SU-DHL-6 (cell line): ENCODE data around the gene NDUFC1.
A peak's percentile ranks its signal among the peaks of the same experiment; 100 is the strongest.

ENCODE experiments used
- H2AFZ ChIP-seq: fragments of 200-600 bp; sonication (generic); 2 replicates; pipeline ENCODE4 v1.6.1; 2014; ENCODE audit warnings: low read depth, mild to moderate bottlenecking, moderate library complexity, mixed read lengths, antibody characterized with exemption, low read length; ENCODE audit not compliant: severe bottlenecking
- H3F3A ChIP-seq: fragments of 200-600 bp; shearing (Covaris generic); 2 replicates; pipeline ENCODE4 v1.6.0; 2016; ENCODE audit warnings: antibody characterized with exemption, mild to moderate bottlenecking; ENCODE audit not compliant: insufficient read depth
- H3K27ac ChIP-seq: fragments of 200-600 bp; sonication (generic); 2 replicates; pipeline ENCODE4 v1.5.1; 2016; ENCODE audit warnings: low read depth, mild to moderate bottlenecking, low read length, moderate library complexity, mixed read lengths
- H3K27me3 ChIP-seq: fragments of 200-600 bp; sonication (generic), shearing (Covaris generic); 2 replicates; pipeline ENCODE4 v1.6.0; 2014; ENCODE audit warnings: mild to moderate bottlenecking, low read length
- H3K36me3 ChIP-seq: fragments of 200-600 bp; sonication (generic); 2 replicates; pipeline ENCODE4 v1.6.1; 2014; ENCODE audit warnings: mild to moderate bottlenecking, low read length, mixed read lengths
- H3K4me2 ChIP-seq: fragments of 300-600, 200-600 bp; shearing (Covaris generic), sonication (generic); 2 replicates; pipeline ENCODE4 v1.6.0; 2014; ENCODE audit warnings: low read length, low read depth, mild to moderate bottlenecking; ENCODE audit not compliant: poor library complexity, severe bottlenecking
- H3K4me3 ChIP-seq: fragments of 200-600 bp; sonication (generic); 2 replicates; pipeline ENCODE4 v1.5.1; 2014; ENCODE audit warnings: antibody characterized with exemption, low read length, mild to moderate bottlenecking, mixed read lengths; ENCODE audit not compliant: insufficient read depth, poor library complexity, severe bottlenecking
- H3K79me2 ChIP-seq: fragments of 200-600 bp; sonication (generic); 2 replicates; pipeline ENCODE4 v1.6.1; 2014; ENCODE audit warnings: mild to moderate bottlenecking, low read length, moderate library complexity; ENCODE audit not compliant: insufficient read depth
- H3K9ac ChIP-seq: fragments of 200-600 bp; sonication (generic); 2 replicates; pipeline ENCODE4 v1.7.0; 2014; ENCODE audit warnings: mild to moderate bottlenecking, low read length
- H3K9me2 ChIP-seq: fragments of 200-600 bp; sonication (generic); replicated peaks from 2 replicates; pipeline ENCODE4 v1.6.1; 2014; ENCODE audit warnings: low read length; ENCODE audit not compliant: insufficient read depth
- H3K9me3 ChIP-seq: fragments of 200-600 bp; sonication (generic); 2 replicates; pipeline ENCODE4 v1.6.1; 2014; ENCODE audit warnings: low read length, mixed read lengths; ENCODE audit not compliant: insufficient read depth
- H4K20me1 ChIP-seq: fragments of 200-600 bp; sonication (generic); 2 replicates; pipeline ENCODE4 v1.6.1; 2014; ENCODE audit warnings: low read depth, mild to moderate bottlenecking, antibody characterized with exemption, low read length, moderate library complexity, mixed read lengths
- CTCF ChIP-seq: fragments of 200-600 bp; sonication (generic); IDR thresholded peaks from one replicate; pipeline ENCODE4 v1.5.1; 2017; ENCODE audit warnings: antibody characterized with exemption, mild to moderate bottlenecking, low read length, moderate library complexity; ENCODE audit not compliant: insufficient read depth, poor library complexity, severe bottlenecking
- EZH2phosphoT487 ChIP-seq: fragments of 200-600 bp; sonication (generic), shearing (Covaris generic); conservative IDR thresholded peaks from 2 replicates; pipeline ENCODE4 v1.6.1; 2018; ENCODE audit warnings: mild to moderate bottlenecking, antibody characterized with exemption, low read length, moderate library complexity, mixed read lengths

NDUFC1 gene

GRCh38 chr4:139282721-139283075, 19.6 kb downstream of the NDUFC1 start:
- TF ChIP-seq EZH2phosphoT487 (no peak), CTCF (no peak)
- no peaks in the 10 kb centered on the region for H4K20me1 ChIP-seq
- no peak overlapping the region for H3K4me3 ChIP-seq
- H2AFZ ChIP-seq, result no peak overlapping the region
- H3F3A ChIP-seq, result no peaks in the 10 kb centered on the region
- H3K36me3 ChIP-seq, result no peaks in the 10 kb centered on the region
- no peak overlapping the region for H3K27ac ChIP-seq
- H3K9ac ChIP-seq, result no peak overlapping the region
- H3K27me3 ChIP-seq, result no peaks in the 10 kb centered on the region
- no peaks in the 10 kb centered on the region for H3K9me2 ChIP-seq
- H3K79me2 ChIP-seq, result no peaks in the 10 kb centered on the region
- no peaks in the 10 kb centered on the region for H3K9me3 ChIP-seq
- no peak overlapping the region for H3K4me2 ChIP-seq

GRCh38 chr4:139282065-139282720, 20.1 kb downstream of the NDUFC1 start:
- TF ChIP-seq EZH2phosphoT487 (no peak), CTCF (no peak)
- no peak overlapping the region for H3K4me3 ChIP-seq
- no peak overlapping the region for H3K9ac ChIP-seq
- no peaks in the 10 kb centered on the region for H3K9me2 ChIP-seq
- H4K20me1 ChIP-seq, result no peaks in the 10 kb centered on the region
- no peaks in the 10 kb centered on the region for H3K27me3 ChIP-seq
- no peak overlapping the region for H2AFZ ChIP-seq
- H3K36me3 ChIP-seq, result no peaks in the 10 kb centered on the region
- H3K9me3 ChIP-seq, result no peaks in the 10 kb centered on the region
- no peak overlapping the region for H3K27ac ChIP-seq
- no peak overlapping the region for H3K4me2 ChIP-seq
- H3K79me2 ChIP-seq, result no peaks in the 10 kb centered on the region
- no peaks in the 10 kb centered on the region for H3F3A ChIP-seq

GRCh38 chr4:139279760-139280620, 22.3 kb downstream of the NDUFC1 start, which contains the start of gene MGARP:
MGARP (minus strand) TSS chr4:139280225; CDS start chr4:139280158, 67 bp downstream.
- Histone ChIP-seq H3K9ac (no peak within 1 kb of the TSS), H3K4me2 (peak within 1 kb of the TSS; percentile 34), H3K27me3 (no peaks in the 10 kb centered on the region), H3K79me2 (no peaks in the 10 kb centered on the region), H3F3A (no peaks in the 10 kb centered on the region), H2AFZ (peak within 1 kb of the TSS; percentile 26), H3K4me3 (no peak within 1 kb of the TSS), H3K27ac (no peak within 1 kb of the TSS), H3K9me3 (no peaks in the 10 kb centered on the region), H4K20me1 (no peaks in the 10 kb centered on the region), H3K36me3 (no peaks in the 10 kb centered on the region), H3K9me2 (no peaks in the 10 kb centered on the region)
- no peak for TF ChIP-seq CTCF
- no peak for TF ChIP-seq EZH2phosphoT487
